ENCODE results near the gene SH3BP2.

SH3BP2 gene

GRCh38 chr4:2833671-2834000 lies 40.8 kb downstream of the SH3BP2 start:
- Histone ChIP-seq H3K36me3 (ENCODE audit: control insufficient read depth, insufficient read depth, low read length) (peaks cover 72% of the 10 kb centered on the region), H3K27ac (ENCODE audit: low read depth, low read length) (no peak overlapping the region), H3K27me3 (ENCODE audit: control insufficient read depth, insufficient read depth, low read length) (no peaks in the 10 kb centered on the region), H3K9ac (ENCODE audit: low read length) (no peak overlapping the region), H3K4me1 (ENCODE audit: control insufficient read depth, insufficient read depth, low read length) (peaks cover 12% of the 10 kb centered on the region), H3K4me3 (ENCODE audit: low read depth, low read length) (no peak overlapping the region), H3K9me3 (ENCODE audit: control insufficient read depth, insufficient read depth, low read depth, low read length) (no peaks in the 10 kb centered on the region)

DNA sequence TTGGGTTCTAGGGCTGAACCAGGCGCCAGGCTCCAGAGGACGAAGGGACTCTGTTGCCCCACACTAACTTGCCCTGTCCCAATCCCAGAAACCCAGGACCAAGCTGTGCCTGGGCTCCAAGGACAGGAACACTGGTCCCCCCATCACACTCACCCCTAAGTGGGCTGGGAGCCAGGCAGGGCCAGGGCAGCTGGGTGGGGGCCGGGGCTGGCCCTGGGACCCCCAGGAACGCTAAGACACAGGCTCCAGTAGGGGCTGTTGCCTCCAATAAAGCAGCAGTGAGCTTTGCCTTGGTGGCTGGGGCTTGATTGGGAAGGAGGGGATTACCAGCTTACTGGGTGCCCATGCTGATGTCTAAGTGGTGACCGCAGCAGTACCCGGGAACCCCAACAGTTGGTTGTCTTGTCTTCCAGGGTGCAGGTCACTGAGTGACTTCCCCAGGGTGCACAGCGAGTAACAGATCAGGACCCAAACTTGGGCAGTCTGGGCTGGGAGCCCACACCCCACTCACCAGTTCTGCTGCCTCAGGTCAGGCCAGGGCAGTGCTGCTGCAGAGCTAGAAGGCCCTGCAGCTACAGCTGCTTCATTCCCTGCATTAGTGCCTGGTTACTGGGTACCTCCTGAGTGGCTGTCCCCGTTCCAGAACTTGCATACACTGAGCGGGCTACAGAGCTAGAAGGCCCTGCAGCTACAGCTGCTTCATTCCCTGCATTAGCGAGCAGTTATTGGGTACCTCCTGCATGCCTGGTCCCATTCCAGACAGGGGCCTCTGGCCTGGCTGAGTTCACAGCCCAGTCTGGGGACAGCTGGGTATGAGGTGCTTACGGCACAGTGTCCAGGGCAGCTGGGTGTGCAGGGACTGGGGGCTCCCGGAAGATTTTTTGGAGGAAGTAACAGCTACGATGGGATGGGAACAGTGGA lies 41.4 kb downstream of the SH3BP2 start:
- Histone ChIP-seq H3K4me3 (ENCODE audit: low read depth, low read length) (no peak overlapping the region), H3K9ac (ENCODE audit: low read length) (no peak overlapping the region), H3K27me3 (ENCODE audit: control insufficient read depth, insufficient read depth, low read length) (no peaks in the 10 kb centered on the region), H3K36me3 (ENCODE audit: control insufficient read depth, insufficient read depth, low read length) (peaks cover 65% of the 10 kb centered on the region), H3K27ac (ENCODE audit: low read depth, low read length) (no peak overlapping the region), H3K4me1 (ENCODE audit: control insufficient read depth, insufficient read depth, low read length) (peaks cover 12% of the 10 kb centered on the region), H3K9me3 (ENCODE audit: control insufficient read depth, insufficient read depth, low read depth, low read length) (no peaks in the 10 kb centered on the region)

- Histone ChIP-seq H3K27ac (ENCODE audit: low read depth, low read length) (no peak overlapping the region), H3K9ac (ENCODE audit: low read length) (no peak overlapping the region), H3K4me3 (ENCODE audit: low read depth, low read length) (no peak overlapping the region), H3K36me3 (ENCODE audit: control insufficient read depth, insufficient read depth, low read length) (peaks cover 51% of the 10 kb centered on the region), H3K9me3 (ENCODE audit: control insufficient read depth, insufficient read depth, low read depth, low read length) (peaks cover 4% of the 10 kb centered on the region), H3K27me3 (ENCODE audit: control insufficient read depth, insufficient read depth, low read length) (no peaks in the 10 kb centered on the region), H3K4me1 (ENCODE audit: control insufficient read depth, insufficient read depth, low read length) (peaks cover 12% of the 10 kb centered on the region)
These were observed 43.1 kb downstream of the SH3BP2 start for GRCh38 chr4:2835978-2836377.

DNA sequence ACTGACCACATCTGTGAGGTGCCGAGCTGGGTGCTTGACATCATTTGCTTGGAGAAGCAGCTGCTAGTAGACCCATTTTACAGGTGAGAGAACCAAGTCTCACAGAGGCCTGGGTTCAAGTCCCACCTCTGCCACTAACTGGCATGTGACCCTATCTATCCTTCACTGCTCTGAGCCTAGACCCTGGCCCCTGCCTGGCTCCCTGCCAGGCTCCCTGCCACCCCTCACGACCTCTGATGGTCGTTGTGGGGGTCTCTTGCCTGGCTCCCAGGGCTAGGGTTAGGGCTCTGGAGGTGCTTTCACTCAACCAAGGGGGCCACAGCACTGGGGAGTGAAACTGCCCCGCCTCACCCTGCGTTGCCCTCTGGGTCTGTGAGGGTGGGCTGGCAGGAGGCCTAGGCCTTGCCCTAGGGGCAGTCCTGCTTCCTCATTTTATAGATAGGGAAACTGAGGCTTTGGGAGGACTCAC lies 43.5 kb downstream of the SH3BP2 start:
- no peak overlapping the region for H3K9ac ChIP-seq (ENCODE audit: low read length)
- H3K4me3 ChIP-seq (ENCODE audit: low read depth, low read length) = no peak overlapping the region
- H3K9me3 ChIP-seq (ENCODE audit: control insufficient read depth, insufficient read depth, low read depth, low read length) = peaks cover 4% of the 10 kb centered on the region
- peaks cover 12% of the 10 kb centered on the region for H3K4me1 ChIP-seq (ENCODE audit: control insufficient read depth, insufficient read depth, low read length)
- H3K27ac ChIP-seq (ENCODE audit: low read depth, low read length) = no peak overlapping the region
- peaks cover 47% of the 10 kb centered on the region for H3K36me3 ChIP-seq (ENCODE audit: control insufficient read depth, insufficient read depth, low read length)
- H3K27me3 ChIP-seq (ENCODE audit: control insufficient read depth, insufficient read depth, low read length) = no peaks in the 10 kb centered on the region

DNA sequence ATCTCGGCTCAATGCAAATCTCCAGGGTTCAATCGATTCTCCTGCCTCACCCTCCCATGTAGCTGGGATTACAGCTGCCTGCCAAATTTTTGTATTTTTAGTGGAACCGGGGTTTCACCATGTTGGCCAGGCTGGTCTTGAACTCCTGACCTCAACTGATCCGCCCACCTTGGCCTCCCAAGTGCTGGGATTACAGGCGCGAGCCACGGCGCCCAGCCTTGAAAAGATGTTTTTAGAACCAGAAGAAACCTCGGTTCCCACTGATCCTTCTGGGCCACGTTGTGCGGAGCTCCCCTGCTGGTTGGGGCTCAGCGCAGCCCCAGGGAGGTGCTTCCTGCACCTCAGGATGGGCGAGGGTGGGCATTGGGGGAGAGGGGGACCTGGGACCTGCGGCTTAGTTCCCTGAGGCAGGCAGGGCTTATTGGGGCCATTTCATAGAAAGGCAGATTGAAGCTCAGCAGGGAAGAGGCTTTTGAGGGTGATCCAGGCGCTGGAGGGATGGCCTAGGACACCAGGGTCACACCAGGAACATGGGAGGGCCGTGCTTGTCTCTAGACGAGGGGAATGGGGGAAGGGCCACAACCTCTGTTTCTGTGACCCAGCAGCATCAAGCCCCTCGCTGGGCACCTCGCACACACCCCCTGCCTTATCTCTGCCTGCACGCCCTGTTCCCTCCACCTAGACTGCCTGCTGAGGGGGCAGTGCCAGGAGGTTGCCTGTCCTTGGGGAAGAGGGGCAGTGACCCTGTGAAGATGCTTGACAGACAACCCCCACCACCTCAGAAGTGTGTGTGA lies 44.4 kb downstream of the SH3BP2 start:
- H3K4me3 ChIP-seq (ENCODE audit: low read depth, low read length) = no peak overlapping the region
- peaks cover 4% of the 10 kb centered on the region for H3K9me3 ChIP-seq (ENCODE audit: control insufficient read depth, insufficient read depth, low read depth, low read length)
- H3K9ac ChIP-seq (ENCODE audit: low read length) = no peak overlapping the region
- H3K27me3 ChIP-seq (ENCODE audit: control insufficient read depth, insufficient read depth, low read length) = no peaks in the 10 kb centered on the region
- peaks cover 38% of the 10 kb centered on the region for H3K36me3 ChIP-seq (ENCODE audit: control insufficient read depth, insufficient read depth, low read length)
- H3K4me1 ChIP-seq (ENCODE audit: control insufficient read depth, insufficient read depth, low read length) = peaks cover 13% of the 10 kb centered on the region
- H3K27ac ChIP-seq (ENCODE audit: low read depth, low read length) = no peak overlapping the region

DNA sequence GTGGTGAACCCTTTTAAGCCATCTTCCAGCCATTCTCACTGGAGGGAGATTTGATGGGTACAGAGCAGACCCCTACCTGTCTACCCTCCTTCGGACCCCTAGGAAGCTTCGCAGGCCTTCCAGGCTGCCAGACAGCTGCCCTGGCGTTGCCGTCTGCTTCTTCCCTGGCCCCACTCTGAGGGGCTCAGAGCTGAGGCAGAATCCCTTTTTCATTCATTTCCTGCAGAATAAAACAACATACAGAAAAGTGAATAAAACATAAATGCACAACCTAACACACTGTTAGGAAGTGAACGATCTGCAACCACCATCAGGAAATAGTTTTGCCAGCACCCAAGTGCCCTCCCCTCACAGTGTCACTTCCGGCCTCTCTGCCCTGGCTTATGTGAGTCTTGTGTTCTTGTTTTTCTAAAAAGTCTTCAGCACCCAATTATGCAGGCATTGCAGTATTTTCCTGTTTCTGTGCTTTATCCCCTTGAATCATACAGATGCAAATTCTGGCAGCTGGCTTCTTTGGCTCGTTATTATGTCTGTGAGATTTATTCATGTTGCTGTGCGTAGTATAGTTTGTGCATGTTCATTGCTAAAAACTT lies 45.1 kb downstream of the SH3BP2 start:
- H3K9me3 ChIP-seq (ENCODE audit: control insufficient read depth, insufficient read depth, low read depth, low read length) = peaks cover 4% of the 10 kb centered on the region
- no peak overlapping the region for H3K4me3 ChIP-seq (ENCODE audit: low read depth, low read length)
- H3K9ac ChIP-seq (ENCODE audit: low read length) = no peak overlapping the region
- H3K4me1 ChIP-seq (ENCODE audit: control insufficient read depth, insufficient read depth, low read length) = peaks cover 17% of the 10 kb centered on the region
- H3K27me3 ChIP-seq (ENCODE audit: control insufficient read depth, insufficient read depth, low read length) = no peaks in the 10 kb centered on the region
- no peak overlapping the region for H3K27ac ChIP-seq (ENCODE audit: low read depth, low read length)
- H3K36me3 ChIP-seq (ENCODE audit: control insufficient read depth, insufficient read depth, low read length) = peaks cover 31% of the 10 kb centered on the region

- Histone ChIP-seq H3K9me3 (ENCODE audit: control insufficient read depth, insufficient read depth, low read depth, low read length) (peaks cover 4% of the 10 kb centered on the region), H3K36me3 (ENCODE audit: control insufficient read depth, insufficient read depth, low read length) (peaks cover 21% of the 10 kb centered on the region), H3K27me3 (ENCODE audit: control insufficient read depth, insufficient read depth, low read length) (no peaks in the 10 kb centered on the region), H3K9ac (ENCODE audit: low read length) (no peak overlapping the region), H3K4me1 (ENCODE audit: control insufficient read depth, insufficient read depth, low read length) (peaks cover 17% of the 10 kb centered on the region), H3K4me3 (ENCODE audit: low read depth, low read length) (no peak overlapping the region), H3K27ac (ENCODE audit: low read depth, low read length) (no peak overlapping the region)
These were observed 46.2 kb downstream of the SH3BP2 start for GRCh38 chr4:2839060-2839459.

- Histone ChIP-seq H3K9ac (ENCODE audit: low read length) (peak overlapping the region; percentile 79), H3K27me3 (ENCODE audit: control insufficient read depth, insufficient read depth, low read length) (no peaks in the 10 kb centered on the region), H3K4me3 (ENCODE audit: low read depth, low read length) (peak overlapping the region; percentile 98), H3K36me3 (ENCODE audit: control insufficient read depth, insufficient read depth, low read length) (no peaks in the 10 kb centered on the region), H3K9me3 (ENCODE audit: control insufficient read depth, insufficient read depth, low read depth, low read length) (peaks cover 4% of the 10 kb centered on the region), H3K27ac (ENCODE audit: low read depth, low read length) (peak overlapping the region; percentile 46; the same call in 1 of the 2 replicates), H3K4me1 (ENCODE audit: control insufficient read depth, insufficient read depth, low read length) (peaks cover 13% of the 10 kb centered on the region)
These were observed 49.9 kb downstream of the SH3BP2 start for GRCh38 chr4:2842687-2843262.

DNA sequence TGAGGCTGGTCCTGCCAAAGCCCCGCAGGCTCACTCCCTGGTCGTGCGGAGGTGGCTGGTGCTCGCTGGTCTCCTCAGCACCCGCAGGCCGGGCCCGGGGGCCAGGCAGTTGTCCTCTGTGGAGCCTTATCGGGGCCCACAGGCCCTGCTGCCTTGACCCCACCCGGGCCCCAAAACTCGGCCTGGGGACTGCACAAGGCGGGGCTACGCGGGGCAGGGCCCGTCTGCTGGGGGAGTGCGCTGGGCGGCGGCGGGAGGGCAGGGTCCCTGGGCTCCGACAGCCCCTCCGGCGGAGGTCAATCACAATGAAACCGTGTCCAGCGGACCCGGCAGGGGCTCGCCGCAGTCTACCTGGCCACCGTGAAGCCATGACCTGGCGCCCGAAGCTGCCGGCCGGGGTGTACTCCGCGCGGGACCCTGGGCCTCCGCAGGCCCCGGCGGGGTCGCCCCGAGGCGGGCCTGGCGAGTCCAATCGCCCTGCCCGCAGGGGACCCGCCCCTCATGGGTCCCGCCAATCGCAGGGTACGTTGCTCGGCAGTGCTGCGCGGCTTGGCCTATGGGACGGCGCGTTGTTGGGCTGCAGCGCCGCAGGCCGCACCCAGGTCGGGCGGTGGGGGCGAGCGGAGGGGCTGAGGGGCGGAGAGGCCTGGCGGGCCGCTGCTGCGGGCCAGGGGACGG lies 50.5 kb downstream of the SH3BP2 start, which contains the start of gene ADD1:
Gene ADD1 (plus strand): TSS at position 582 of the 678 bp plus-strand sequence. CDS start 32,072 bp downstream, outside the sequence.
- Histone ChIP-seq H3K36me3 (ENCODE audit: control insufficient read depth, insufficient read depth, low read length) (no peaks in the 10 kb centered on the region), H3K27me3 (ENCODE audit: control insufficient read depth, insufficient read depth, low read length) (no peaks in the 10 kb centered on the region), H3K4me1 (ENCODE audit: control insufficient read depth, insufficient read depth, low read length) (peaks cover 11% of the 10 kb centered on the region), H3K9me3 (ENCODE audit: control insufficient read depth, insufficient read depth, low read depth, low read length) (peaks cover 4% of the 10 kb centered on the region), H3K9ac (ENCODE audit: low read length) (peak within 1 kb of the TSS; percentile 87), H3K4me3 (ENCODE audit: low read depth, low read length) (peak within 1 kb of the TSS; percentile 98), H3K27ac (ENCODE audit: low read depth, low read length) (peak within 1 kb of the TSS; percentile 49; the same call in 1 of the 2 replicates)

DNA sequence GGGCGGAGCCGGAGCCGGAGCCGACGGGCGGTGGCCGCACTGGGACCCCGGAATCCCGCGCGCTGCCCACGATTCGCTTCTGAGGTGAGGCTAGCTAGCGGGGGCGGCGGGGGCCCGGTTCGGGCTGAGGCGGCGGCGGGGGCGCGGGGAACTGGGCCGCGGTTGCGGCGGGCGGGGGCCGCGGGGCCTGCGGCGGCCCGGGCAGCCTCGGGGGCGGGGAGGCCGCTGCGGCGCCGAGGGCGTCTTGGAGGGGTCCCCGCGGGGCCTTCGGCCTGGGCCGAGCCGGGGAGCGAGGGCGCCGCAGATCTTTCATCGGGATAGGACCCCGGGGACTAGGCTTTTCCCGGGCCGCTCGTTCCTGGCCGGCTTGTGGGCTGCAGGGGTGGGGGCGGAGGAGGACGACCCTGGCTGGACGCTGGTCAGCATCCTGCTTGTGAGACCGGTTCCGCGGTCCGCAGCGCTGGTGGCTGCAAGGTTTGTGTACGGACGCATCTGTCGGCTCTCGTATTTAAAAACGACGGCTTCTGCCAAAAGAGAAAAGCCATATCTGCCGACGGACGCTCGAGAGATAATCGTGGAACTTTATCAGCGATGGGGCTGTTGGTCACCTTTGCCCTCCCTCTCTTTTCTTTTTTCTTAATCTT lies 51.2 kb downstream of the SH3BP2 start:
- Histone ChIP-seq H3K4me3 (ENCODE audit: low read depth, low read length) (peak overlapping the region; percentile 98), H3K36me3 (ENCODE audit: control insufficient read depth, insufficient read depth, low read length) (no peaks in the 10 kb centered on the region), H3K4me1 (ENCODE audit: control insufficient read depth, insufficient read depth, low read length) (peaks cover 15% of the 10 kb centered on the region), H3K9ac (ENCODE audit: low read length) (peak overlapping the region; percentile 87), H3K27me3 (ENCODE audit: control insufficient read depth, insufficient read depth, low read length) (no peaks in the 10 kb centered on the region), H3K9me3 (ENCODE audit: control insufficient read depth, insufficient read depth, low read depth, low read length) (peaks cover 4% of the 10 kb centered on the region), H3K27ac (ENCODE audit: low read depth, low read length) (peak overlapping the region; percentile 49; the same call in 1 of the 2 replicates)
